Astrocyte of the cerebellum (primary cell): ENCODE results near the gene ITGA1.

Experiments
- DNase-seq: peaks from one replicate; pipeline ENCODE4 v3.0.0-alpha.2; 2011; ENCODE audit warnings: low read depth
- H3K4me3 ChIP-seq: 2 replicates; pipeline ENCODE4 v1.5.1; 2011; ENCODE audit warnings: mild to moderate bottlenecking, low read depth, low read length, moderate library complexity
- in situ Hi-C: cut with HindIII; loops from 2 replicates; pipeline ENCODE4 v1.10.0; 2017; ENCODE audit warnings: low sequenced_read_pairs
- TF ChIP-seq, protein P1 (sequence below): IDR thresholded peaks from 2 replicates; pipeline ENCODE4 v1.5.1; 2012; ENCODE audit warnings: low read length, low read depth, moderate library complexity, mild to moderate bottlenecking; ENCODE audit errors: missing control alignments

ITGA1 gene

DNA sequence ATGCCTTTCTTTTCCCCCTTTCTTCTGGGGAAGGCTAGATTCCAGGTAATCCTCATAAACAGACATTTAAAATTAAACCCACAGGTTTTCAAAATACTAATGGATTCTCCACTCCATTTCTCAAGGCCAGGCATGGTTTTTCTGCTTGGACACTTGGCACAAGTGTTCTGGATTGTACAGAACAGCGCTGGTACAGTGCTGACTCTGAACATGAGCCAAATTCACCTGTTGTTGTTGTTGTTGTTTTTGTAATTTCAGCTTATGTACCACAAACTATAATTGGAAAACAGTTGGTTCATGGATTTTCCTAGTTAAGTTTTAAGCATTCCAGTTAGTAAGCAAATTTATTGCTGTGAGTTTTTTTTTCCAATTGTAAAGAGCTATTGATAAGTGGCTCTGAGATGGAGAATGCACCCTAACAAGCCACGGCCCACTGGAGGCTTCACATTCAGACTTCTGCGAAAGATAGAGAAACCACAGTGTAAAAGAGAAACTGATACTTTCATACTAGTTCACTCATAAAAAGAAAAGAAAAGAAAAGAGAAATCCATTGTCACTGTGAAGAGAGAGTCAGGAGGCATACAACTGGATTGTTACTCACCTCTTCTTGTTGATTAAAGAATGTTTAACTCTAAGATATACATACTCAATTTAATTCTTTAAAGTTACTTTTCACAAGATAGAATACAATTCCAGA, 16.2 kb upstream of the ITGA1 start:
- no peak overlapping the region for H3K4me3 ChIP-seq
- DNase-seq, result no peak
- in situ Hi-C loops, result loop anchor here (10.0 kb wide), 1 partner anchor 67 kb away; no protein-coding TSS in a partner anchor
- TF ChIP-seq, protein P1, sequence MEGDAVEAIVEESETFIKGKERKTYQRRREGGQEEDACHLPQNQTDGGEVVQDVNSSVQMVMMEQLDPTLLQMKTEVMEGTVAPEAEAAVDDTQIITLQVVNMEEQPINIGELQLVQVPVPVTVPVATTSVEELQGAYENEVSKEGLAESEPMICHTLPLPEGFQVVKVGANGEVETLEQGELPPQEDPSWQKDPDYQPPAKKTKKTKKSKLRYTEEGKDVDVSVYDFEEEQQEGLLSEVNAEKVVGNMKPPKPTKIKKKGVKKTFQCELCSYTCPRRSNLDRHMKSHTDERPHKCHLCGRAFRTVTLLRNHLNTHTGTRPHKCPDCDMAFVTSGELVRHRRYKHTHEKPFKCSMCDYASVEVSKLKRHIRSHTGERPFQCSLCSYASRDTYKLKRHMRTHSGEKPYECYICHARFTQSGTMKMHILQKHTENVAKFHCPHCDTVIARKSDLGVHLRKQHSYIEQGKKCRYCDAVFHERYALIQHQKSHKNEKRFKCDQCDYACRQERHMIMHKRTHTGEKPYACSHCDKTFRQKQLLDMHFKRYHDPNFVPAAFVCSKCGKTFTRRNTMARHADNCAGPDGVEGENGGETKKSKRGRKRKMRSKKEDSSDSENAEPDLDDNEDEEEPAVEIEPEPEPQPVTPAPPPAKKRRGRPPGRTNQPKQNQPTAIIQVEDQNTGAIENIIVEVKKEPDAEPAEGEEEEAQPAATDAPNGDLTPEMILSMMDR, result no peak

DNA sequence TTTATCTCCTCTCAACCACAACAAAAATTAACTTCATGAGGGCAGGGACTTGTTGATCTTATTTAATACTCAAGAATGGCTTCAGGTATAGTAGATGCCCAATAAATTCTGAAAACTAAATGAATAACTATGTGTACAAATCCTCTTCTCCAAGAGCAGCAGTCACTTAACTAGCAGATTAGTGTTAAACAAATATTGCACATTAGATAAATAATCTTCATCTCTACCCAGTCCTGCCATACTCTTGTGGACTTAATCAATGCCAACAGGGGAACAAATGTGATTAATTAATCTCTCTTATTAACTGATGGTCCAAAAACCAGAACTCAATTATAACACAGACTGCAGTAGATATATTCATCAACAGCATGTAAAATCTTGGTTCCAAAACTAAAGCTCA, 15.0 kb upstream of the ITGA1 start:
- TF ChIP-seq, protein P1, result no peak
- H3K4me3 ChIP-seq, result no peak overlapping the region
- DNase-seq, result no peak
- in situ Hi-C loops, result loop anchor here (10.0 kb wide), 1 partner anchor 68 kb away; no protein-coding TSS in a partner anchor

DNA sequence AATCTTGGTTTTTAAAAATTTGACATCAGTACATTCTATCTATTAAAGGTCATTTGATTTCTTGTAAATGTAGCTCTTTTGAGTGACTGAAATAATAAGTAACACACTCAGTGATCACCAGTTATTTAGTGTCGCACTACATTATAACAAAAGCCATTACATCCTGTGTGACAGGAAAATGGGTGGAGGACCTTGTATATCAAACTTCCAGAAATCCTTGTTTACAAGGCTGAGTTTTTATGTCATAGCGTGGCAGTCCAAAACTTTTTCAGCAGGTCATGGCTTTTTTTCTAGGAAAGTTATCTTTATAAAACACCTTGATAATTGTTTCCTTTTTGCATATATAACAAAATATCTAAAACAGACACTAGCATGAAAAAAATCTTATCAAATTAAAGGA, 14.4 kb upstream of the ITGA1 start:
- TF ChIP-seq, protein P1, result no peak
- DNase-seq, result no peak
- in situ Hi-C loops, result loop anchor here (10.0 kb wide), 1 partner anchor 69 kb away; no protein-coding TSS in a partner anchor
- no peak overlapping the region for H3K4me3 ChIP-seq

DNA sequence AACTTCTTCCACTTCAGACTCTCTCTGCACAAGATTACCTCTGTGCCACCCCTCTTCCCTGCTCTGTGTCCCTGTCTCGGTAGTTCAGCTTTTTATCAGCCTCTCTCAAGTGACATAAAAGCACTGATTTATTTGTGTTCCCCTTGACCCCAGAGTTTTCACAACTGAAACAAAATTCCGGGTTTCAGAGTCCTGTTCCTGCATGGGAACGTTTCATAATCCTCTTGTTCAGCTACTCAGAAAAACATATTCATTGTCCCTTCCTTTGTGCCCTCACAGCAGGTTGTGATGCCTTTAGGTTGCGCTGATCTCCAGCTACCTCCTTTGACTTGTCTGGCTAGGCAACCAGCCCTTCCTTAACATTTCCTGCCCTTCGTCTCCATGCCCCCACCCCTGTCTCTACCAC, 13.7 kb upstream of the ITGA1 start:
- no peak overlapping the region for H3K4me3 ChIP-seq
- TF ChIP-seq, protein P1, result no peak
- in situ Hi-C loops, result loop anchor here (10.0 kb wide), 1 partner anchor 69 kb away; no protein-coding TSS in a partner anchor
- no peak for DNase-seq

DNA sequence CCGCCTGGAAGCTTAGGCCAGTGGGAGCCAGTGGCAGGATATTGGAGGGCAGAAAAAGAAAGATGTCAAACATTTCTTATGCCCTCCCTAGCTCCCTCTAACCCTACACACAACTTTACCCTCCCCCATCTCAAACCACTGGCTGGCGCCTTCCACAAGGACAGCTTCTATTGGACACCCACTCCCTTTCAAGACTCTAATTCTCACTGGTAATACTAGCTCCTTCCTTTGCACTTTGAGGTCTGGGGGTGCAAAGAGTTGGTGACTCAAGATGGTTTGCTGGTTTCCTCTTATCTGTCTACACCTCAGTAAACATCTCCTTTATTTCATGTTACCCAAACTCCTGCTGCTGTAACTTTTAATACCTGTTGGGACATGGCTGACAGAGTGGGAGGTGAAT, 11.6 kb upstream of the ITGA1 start:
- no peak overlapping the region for H3K4me3 ChIP-seq
- TF ChIP-seq, protein P1, result no peak
- no peak for DNase-seq
- in situ Hi-C loops, result loop anchor here (10.0 kb wide), 1 partner anchor 71 kb away; no protein-coding TSS in a partner anchor

DNA sequence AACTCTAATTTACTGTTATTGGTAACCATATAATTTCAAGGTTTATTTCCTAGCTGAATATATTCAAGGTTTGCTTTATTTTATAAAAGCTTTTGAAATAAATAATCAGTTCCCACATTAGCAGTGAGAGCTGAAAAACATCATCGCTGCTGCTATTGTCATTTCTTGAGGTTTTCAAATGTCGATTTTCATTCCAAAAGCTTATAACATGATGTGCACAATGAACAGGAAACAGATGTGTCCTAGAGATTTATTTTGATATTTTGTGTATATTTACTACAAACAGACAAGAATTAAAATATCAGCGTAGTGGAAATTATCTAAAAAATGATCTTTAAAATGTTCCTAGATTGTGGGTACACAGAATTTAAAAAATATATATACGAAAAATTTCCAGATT, 10.5 kb upstream of the ITGA1 start:
- H3K4me3 ChIP-seq, result no peak overlapping the region
- no peak for DNase-seq
- in situ Hi-C loops, result loop anchor here (10.0 kb wide), 1 partner anchor 72 kb away; no protein-coding TSS in a partner anchor
- TF ChIP-seq, protein P1, result no peak
